HEK293 (cell line): ENCODE measurements around the gene RAB7A.

ENCODE experiments used
- CTCF ChIA-PET: fragments of 350-600 bp; formaldehyde crosslinking; extraction: SDS; loops from one replicate; lab custom pipeline; 2021; ENCODE audit warnings: antibody characterized with exemption; lab: Yijun Ruan, JAX
- POLR2A ChIA-PET: fragments of 300-600 bp; formaldehyde crosslinking; extraction: SDS; loops from one replicate; lab custom pipeline; 2020; ENCODE audit warnings: antibody characterized with exemption, inconsistent platforms; lab: Yijun Ruan, JAX
- H3K27ac ChIP-seq: fragments of 200-500 bp; sonication (Bioruptor generic); 2 replicates; pipeline ENCODE4 v1.5.1; 2014; ENCODE audit warnings: low read depth, low read length, control low read depth, inconsistent platforms; ENCODE audit errors: extremely low read depth
- H3K36me3 ChIP-seq, 2 experiments: fragments of 200-500 bp in 1 of 2; sonication (Bioruptor generic) in 1 of 2; 1 replicate in 1 of 2; 2 replicates in 1 of 2; pipeline ENCODE4 v1.5.1; 2014 to 2017; ENCODE audit warnings: inconsistent platforms in 2 of 2, low read length in 2 of 2; ENCODE audit not compliant: control insufficient read depth in 2 of 2, insufficient read depth in 1 of 2
- H3K4me1 ChIP-seq: fragments of 200-500 bp; sonication (Bioruptor generic); 2 replicates; pipeline ENCODE4 v1.5.1; 2014; ENCODE audit warnings: mild to moderate bottlenecking, low read length, inconsistent platforms; ENCODE audit not compliant: control insufficient read depth, insufficient read depth
- H3K4me3 ChIP-seq: 2 replicates; pipeline ENCODE4 v1.5.1; 2011; ENCODE audit warnings: low read depth, mild to moderate bottlenecking, control low read depth, low read length, moderate library complexity
- H3K9me3 ChIP-seq: fragments of 200-500 bp; sonication (Bioruptor generic); 2 replicates; pipeline ENCODE4 v1.5.1; 2014; ENCODE audit warnings: low read depth, low read length, inconsistent platforms; ENCODE audit not compliant: control insufficient read depth, insufficient read depth
- GLIS2 ChIP-seq: fragments of 450-650 bp; formaldehyde crosslinking; IDR thresholded peaks from 2 replicates; pipeline ENCODE4 v1.5.1; 2016; ENCODE audit warnings: missing biosample characterization, missing genetic modification characterization
- OSR2 ChIP-seq: fragments of 450-650 bp; formaldehyde crosslinking; IDR thresholded peaks from 2 replicates; pipeline ENCODE4 v1.5.1; 2016; ENCODE audit warnings: missing biosample characterization, missing genetic modification characterization
- PRDM4 ChIP-seq: fragments of 450-650 bp; formaldehyde crosslinking; IDR thresholded peaks from 2 replicates; pipeline ENCODE4 v1.5.1; 2017; ENCODE audit warnings: missing biosample characterization, missing genetic modification characterization
- SP3 ChIP-seq: fragments of 450-650 bp; formaldehyde crosslinking; IDR thresholded peaks from 2 replicates; pipeline ENCODE4 v1.5.1; 2016; ENCODE audit warnings: missing biosample characterization, missing genetic modification characterization
- ZBTB17 ChIP-seq: fragments of 450-650 bp; formaldehyde crosslinking; IDR thresholded peaks from 2 replicates; pipeline ENCODE4 v1.5.1; 2016; ENCODE audit warnings: missing biosample characterization, missing genetic modification characterization
- ZBTB48 ChIP-seq: fragments of 450-650 bp; formaldehyde crosslinking; IDR thresholded peaks from 2 replicates; pipeline ENCODE4 v1.5.1; 2016; ENCODE audit warnings: missing biosample characterization, missing genetic modification characterization
- ZNF529 ChIP-seq: fragments of 450-650 bp; formaldehyde crosslinking; IDR thresholded peaks from 2 replicates; pipeline ENCODE4 v1.5.1; 2017; ENCODE audit warnings: missing genetic modification characterization, missing biosample characterization; ENCODE audit not compliant: insufficient replicate concordance
- ZNF544 ChIP-seq: fragments of 450-650 bp; formaldehyde crosslinking; IDR thresholded peaks from 2 replicates; pipeline ENCODE4 v1.5.0; 2017; ENCODE audit warnings: missing biosample characterization, missing genetic modification characterization
- ZNF560 ChIP-seq: fragments of 450-650 bp; formaldehyde crosslinking; IDR thresholded peaks from 2 replicates; pipeline ENCODE4 v1.5.1; 2017; ENCODE audit warnings: missing biosample characterization, missing genetic modification characterization, borderline replicate concordance
- TF ChIP-seq, protein P1 (sequence below): fragments of 450-650 bp; formaldehyde crosslinking; IDR thresholded peaks from 2 replicates; pipeline ENCODE4 v1.5.1; 2016; ENCODE audit warnings: missing biosample characterization, missing genetic modification characterization
- TF ChIP-seq, protein P2 (sequence below): fragments of 450-650 bp; formaldehyde crosslinking; IDR thresholded peaks from 2 replicates; pipeline ENCODE4 v1.5.1; 2016; ENCODE audit warnings: missing biosample characterization, missing genetic modification characterization

Gene RAB7A

GRCh38 chr3:128787256-128788253 is 61.6 kb downstream of the RAB7A start (continued):
- no peak for TF ChIP-seq ZNF529
- TF ChIP-seq ZBTB48 (tag by site-specific recombination) = no peak

DNA sequence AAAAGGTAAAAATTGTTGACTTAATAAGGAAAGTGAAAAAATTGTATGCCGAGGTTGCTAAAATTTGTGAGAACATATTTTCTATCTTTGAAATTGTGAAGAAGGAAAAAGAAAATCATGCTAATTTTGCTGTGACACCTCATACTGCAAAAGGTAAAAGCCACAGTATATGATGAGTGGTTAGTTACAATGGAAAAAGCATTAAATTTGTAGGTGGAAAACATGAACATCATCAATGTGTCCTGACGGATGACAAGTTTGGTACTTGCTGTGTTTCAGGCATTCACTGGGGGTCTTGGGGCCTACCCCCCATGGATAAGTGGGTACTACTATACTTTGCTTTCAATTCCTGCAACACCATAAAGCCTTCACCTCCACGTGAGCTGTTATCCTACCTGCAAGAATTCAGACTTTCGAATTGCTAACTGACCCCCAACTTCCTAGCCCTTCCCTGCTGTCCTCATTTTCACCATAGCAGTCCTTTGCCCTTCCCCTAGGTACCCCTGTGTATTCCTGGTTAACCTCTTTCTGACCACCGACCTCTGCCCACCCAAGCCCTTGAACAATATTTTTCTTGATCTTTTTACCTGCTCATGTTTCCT is 62.4 kb downstream of the RAB7A start:
- ChIA-PET CTCF (interaction anchor here (0.6 to 1.9 kb wide), 5 partner anchors 10 to 295 kb away, joined by 3 to 7 read pairs (median 5); no protein-coding TSS in a partner anchor), POLR2A (no interaction called here)
- Histone ChIP-seq H3K4me3 (no peak overlapping the region), H3K36me3 (no peaks in the 10 kb centered on the region)
- 0 out of 2 replicates have a peak, but pooled peaks have one; percentile 19 for TF ChIP-seq GLIS2 (tag by site-specific recombination)
- TF ChIP-seq PRDM4 = no peak
- TF ChIP-seq, all 188 proteins: peak for 1
- no peaks in the 10 kb centered on the region for H3K9me3 ChIP-seq
- peaks cover 3% of the 10 kb centered on the region; the same call in 1 of the 2 replicates for H3K4me1 ChIP-seq
- H3K27ac ChIP-seq = no peak overlapping the region

GRCh38 chr3:128794067-128794768 is 68.2 kb downstream of the RAB7A start:
- Histone ChIP-seq H3K4me1 (no peaks in the 10 kb centered on the region), H3K9me3 (no peaks in the 10 kb centered on the region), H3K4me3 (no peak overlapping the region), H3K36me3 (peaks cover 20 to 34% of the 10 kb centered on the region in 2 experiments), H3K27ac (no peak overlapping the region)
- POLR2A ChIA-PET = no interaction called here
- TF ChIP-seq ZNF544 (tag by site-specific recombination) (no peak), ZNF560 (tag by site-specific recombination) (no peak), ZBTB17 (tag by site-specific recombination) (peak; percentile 38; the same call in 1 of the 2 replicates), OSR2 (tag by site-specific recombination) (peak; percentile 61), SP3 (no peak)
- TF ChIP-seq, protein P1, sequence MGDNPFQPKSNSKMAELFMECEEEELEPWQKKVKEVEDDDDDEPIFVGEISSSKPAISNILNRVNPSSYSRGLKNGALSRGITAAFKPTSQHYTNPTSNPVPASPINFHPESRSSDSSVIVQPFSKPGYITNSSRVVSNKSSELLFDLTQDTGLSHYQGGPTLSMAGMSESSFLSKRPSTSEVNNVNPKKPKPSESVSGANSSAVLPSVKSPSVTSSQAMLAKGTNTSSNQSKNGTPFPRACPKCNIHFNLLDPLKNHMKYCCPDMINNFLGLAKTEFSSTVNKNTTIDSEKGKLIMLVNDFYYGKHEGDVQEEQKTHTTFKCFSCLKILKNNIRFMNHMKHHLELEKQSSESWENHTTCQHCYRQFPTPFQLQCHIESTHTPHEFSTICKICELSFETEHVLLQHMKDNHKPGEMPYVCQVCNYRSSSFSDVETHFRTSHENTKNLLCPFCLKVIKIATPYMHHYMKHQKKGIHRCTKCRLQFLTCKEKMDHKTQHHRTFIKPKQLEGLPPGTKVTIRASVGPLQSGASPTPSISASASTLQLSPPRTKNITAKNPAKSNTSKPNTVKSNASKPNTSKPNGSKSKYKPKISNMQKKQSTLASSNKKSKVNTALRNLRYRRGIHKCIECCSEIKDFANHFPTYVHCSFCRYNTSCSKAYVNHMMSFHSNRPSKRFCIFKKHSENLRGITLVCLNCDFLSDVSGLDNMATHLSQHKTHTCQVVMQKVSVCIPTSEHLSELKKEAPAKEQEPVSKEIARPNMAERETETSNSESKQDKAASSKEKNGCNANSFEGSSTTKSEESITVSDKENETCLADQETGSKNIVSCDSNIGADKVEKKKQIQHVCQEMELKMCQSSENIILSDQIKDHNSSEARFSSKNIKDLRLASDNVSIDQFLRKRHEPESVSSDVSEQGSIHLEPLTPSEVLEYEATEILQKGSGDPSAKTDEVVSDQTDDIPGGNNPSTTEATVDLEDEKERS (tag by site-specific recombination) = no peak
- TF ChIP-seq, protein P2, sequence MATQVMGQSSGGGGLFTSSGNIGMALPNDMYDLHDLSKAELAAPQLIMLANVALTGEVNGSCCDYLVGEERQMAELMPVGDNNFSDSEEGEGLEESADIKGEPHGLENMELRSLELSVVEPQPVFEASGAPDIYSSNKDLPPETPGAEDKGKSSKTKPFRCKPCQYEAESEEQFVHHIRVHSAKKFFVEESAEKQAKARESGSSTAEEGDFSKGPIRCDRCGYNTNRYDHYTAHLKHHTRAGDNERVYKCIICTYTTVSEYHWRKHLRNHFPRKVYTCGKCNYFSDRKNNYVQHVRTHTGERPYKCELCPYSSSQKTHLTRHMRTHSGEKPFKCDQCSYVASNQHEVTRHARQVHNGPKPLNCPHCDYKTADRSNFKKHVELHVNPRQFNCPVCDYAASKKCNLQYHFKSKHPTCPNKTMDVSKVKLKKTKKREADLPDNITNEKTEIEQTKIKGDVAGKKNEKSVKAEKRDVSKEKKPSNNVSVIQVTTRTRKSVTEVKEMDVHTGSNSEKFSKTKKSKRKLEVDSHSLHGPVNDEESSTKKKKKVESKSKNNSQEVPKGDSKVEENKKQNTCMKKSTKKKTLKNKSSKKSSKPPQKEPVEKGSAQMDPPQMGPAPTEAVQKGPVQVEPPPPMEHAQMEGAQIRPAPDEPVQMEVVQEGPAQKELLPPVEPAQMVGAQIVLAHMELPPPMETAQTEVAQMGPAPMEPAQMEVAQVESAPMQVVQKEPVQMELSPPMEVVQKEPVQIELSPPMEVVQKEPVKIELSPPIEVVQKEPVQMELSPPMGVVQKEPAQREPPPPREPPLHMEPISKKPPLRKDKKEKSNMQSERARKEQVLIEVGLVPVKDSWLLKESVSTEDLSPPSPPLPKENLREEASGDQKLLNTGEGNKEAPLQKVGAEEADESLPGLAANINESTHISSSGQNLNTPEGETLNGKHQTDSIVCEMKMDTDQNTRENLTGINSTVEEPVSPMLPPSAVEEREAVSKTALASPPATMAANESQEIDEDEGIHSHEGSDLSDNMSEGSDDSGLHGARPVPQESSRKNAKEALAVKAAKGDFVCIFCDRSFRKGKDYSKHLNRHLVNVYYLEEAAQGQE = no peak
- CTCF ChIA-PET = interaction anchor here (0.8 to 6.9 kb wide), 13 partner anchors 10 to 236 kb away, joined by 3 to 48 read pairs (median 5); partner anchors contain the start of gene RAB7A
